Naive B cell (primary cell): ENCODE data around the gene NAV2. TPM values are rescaled to one million over a fixed set of nuclear protein-coding genes. Genes with fewer than 3 reads are reported as not detected.
A peak's percentile ranks its signal among the peaks of the same experiment; 100 is the strongest.

Experiments used
- ATAC-seq, 2 donors: fragments of 150-1000 bp; cut with Tn5 transposase; 2 replicates each; pipeline ENCODE4 v1.10.0; 2021; ENCODE audit warnings: low read depth in 2 of 2, mild to moderate bottlenecking in 2 of 2, moderate library complexity in 2 of 2
- DNase-seq: peaks from one replicate; pipeline ENCODE4 v3.0.0; 2022
- H3K27ac Mint-ChIP-seq, 6 donors: one replicate each; pipeline ENCODE4 v1.8.0; 2020 to 2022; ENCODE audit warnings: mild to moderate bottlenecking in 6 of 6, mixed read lengths in 6 of 6, moderate library complexity in 5 of 6, inconsistent platforms in 2 of 6
- H3K27me3 Mint-ChIP-seq, 3 donors: one replicate each; pipeline ENCODE4 v1.8.0; 2021 to 2022; ENCODE audit warnings: mixed read lengths in 3 of 3, mild to moderate bottlenecking in 1 of 3
- H3K36me3 Mint-ChIP-seq, 2 donors: one replicate each; pipeline ENCODE4 v1.8.0; 2020 to 2022; ENCODE audit warnings: mixed read lengths in 2 of 2, inconsistent platforms in 1 of 2, mild to moderate bottlenecking in 1 of 2
- H3K4me1 Mint-ChIP-seq, 3 donors: one replicate each; pipeline ENCODE4 v1.8.0; 2020 to 2022; ENCODE audit warnings: mixed read lengths in 3 of 3, inconsistent platforms in 1 of 3, mild to moderate bottlenecking in 1 of 3, moderate library complexity in 1 of 3
- H3K4me3 Mint-ChIP-seq, 8 donors: one replicate each; pipeline ENCODE4 v1.8.0; 2020 to 2022; ENCODE audit warnings: mild to moderate bottlenecking in 8 of 8, mixed read lengths in 8 of 8, moderate library complexity in 8 of 8, inconsistent platforms in 2 of 8
- H3K9me3 Mint-ChIP-seq, 7 donors: one replicate each; pipeline ENCODE4 v1.8.0; 2020 to 2022; ENCODE audit warnings: mixed read lengths in 7 of 7, mild to moderate bottlenecking in 5 of 7, inconsistent platforms in 2 of 7, moderate library complexity in 1 of 7
- polyA plus RNA-seq, 6 donors: library from polyadenylated mRNA; unstranded; fragments of 300-500 nt; fragmentation: Illumina TruSeq; gene quantifications; one replicate each; pipeline ENCODE4 v1.2.3, GENCODE V29; 2021; ENCODE audit warnings: low read depth in 6 of 6

NAV2 gene
- polyA plus RNA-seq, 6 donors from 2014 or later = 0.90 to 3.2 (median 0.94) TPM; not detected in 3

DNA sequence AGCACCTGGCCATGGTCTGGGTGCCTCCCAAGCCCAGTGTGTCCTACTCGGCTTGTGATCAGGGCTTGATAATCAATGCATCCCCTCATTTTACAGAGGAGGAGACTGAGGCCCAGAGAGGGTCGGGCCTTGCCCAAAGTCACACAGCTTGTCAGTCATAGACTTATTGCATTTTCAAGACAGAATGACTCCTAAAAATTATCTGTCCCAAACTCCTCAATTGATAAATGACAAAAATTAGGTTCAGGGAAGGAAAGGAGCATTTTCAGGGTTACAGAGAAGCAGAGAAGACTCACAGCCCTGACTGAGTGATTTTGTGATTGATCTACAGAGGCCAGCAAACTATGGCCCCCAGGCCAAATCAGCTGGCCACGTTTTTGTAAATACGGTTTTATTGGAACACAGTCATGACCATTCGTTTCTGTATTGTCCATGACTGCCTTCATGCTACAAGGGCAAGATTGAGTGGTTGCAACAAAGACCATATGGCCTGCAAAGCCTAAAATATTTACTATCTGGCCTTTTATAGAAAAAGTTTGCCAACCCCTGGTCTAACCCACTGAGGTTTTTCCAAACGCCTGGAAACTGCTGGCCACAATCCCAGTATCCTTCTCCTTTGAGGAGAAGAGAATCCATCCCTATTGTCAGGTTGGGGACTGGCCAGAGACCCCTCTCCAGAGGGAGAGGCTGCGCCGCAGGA is 35.1 kb upstream of the NAV2 start:
- no peak for DNase-seq
- no peaks in the 10 kb centered on the region for H3K4me1 Mint-ChIP-seq
- ATAC-seq = no peak
- H3K27me3 Mint-ChIP-seq = peaks cover 16 to 39% (median 19%) of the 10 kb centered on the region in 3 donors
- no peaks in the 10 kb centered on the region for H3K36me3 Mint-ChIP-seq
- no peak overlapping the region for H3K4me3 Mint-ChIP-seq
- H3K27ac Mint-ChIP-seq = no peak overlapping the region
- no peaks in the 10 kb centered on the region for H3K9me3 Mint-ChIP-seq

DNA sequence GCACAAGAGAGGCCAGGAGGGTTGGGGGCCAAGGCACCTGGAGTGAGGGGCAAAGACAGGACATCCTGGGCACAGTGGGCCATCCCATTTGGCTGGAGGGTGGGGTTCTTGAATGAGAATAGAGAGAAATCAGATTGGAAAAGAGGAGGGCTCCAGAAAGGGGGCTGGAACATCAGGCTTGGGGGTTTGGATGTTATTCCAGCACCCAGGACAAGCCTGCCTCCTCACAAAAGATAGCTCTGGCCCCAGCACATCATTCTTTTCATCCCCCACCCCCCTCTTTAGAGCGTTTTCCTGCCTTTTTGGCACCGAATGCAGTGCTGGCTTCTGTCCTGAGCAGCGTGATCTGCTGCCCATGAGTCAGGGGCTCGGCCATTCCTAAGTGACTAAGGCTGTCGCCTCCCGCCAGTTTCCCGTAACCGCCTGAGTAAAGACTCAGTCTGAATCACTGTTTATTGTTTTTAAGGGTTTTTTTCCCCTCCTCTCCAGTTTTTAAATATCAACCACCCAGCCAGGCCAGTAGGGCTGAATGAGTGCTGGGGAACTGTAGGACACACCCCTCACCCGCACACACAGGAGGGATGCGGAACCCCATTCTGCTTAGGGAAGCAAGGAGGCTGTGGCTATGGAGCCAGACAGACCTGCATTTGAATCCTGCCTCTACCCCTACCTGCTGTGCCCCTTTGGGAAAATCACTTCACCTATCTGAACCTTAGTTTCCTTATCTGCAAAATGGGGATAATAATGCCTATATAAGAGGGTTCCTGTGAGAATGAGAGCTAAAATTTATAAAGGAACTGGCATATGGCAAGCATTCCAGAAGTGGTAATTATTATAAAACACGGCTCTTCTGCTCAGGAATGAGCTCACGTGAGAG is 32.4 kb upstream of the NAV2 start:
- no peak for DNase-seq
- Mint-ChIP-seq H3K27ac (no peak overlapping the region), H3K4me3 (no peak overlapping the region)

DNA sequence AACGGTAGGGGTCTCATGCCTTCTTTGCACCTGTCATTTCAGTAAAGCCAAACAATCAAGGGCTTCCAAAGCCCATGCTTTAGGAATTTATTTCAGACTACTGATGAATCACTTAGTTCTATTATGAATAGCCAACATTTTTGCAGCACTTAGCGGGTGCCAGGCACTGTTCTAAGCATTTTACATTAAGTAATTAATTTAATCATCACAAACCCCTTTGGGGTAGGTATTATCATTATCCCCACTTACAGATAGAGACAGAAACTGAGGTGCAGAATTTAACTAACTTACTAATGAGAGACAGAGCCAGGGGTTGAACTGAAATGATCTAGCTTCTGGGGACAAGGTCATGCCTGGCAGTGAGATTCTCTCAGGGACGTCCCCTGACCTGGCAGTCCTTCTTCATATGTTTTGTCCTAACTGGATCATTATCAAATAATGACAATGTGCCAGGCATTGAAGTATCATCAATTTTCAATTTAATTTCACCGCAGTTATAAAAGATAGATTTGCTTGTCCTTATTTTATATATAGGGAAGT is 31.7 kb upstream of the NAV2 start:
- Mint-ChIP-seq H3K9me3 (no peaks in the 10 kb centered on the region), H3K4me3 (no peak overlapping the region), H3K4me1 (no peaks in the 10 kb centered on the region), H3K27ac (no peak overlapping the region), H3K36me3 (no peaks in the 10 kb centered on the region), H3K27me3 (peaks cover 11 to 26% (median 20%) of the 10 kb centered on the region in 3 donors)
- DNase-seq = no peak
- no peak for ATAC-seq

More for the DNA sequence above, 32.4 kb upstream of the NAV2 start:
- no peaks in the 10 kb centered on the region for H3K9me3 Mint-ChIP-seq
- ATAC-seq = no peak
- peaks cover 10 to 27% (median 22%) of the 10 kb centered on the region in 3 donors for H3K27me3 Mint-ChIP-seq
- H3K36me3 Mint-ChIP-seq = no peaks in the 10 kb centered on the region
- H3K4me1 Mint-ChIP-seq = no peaks in the 10 kb centered on the region

DNA sequence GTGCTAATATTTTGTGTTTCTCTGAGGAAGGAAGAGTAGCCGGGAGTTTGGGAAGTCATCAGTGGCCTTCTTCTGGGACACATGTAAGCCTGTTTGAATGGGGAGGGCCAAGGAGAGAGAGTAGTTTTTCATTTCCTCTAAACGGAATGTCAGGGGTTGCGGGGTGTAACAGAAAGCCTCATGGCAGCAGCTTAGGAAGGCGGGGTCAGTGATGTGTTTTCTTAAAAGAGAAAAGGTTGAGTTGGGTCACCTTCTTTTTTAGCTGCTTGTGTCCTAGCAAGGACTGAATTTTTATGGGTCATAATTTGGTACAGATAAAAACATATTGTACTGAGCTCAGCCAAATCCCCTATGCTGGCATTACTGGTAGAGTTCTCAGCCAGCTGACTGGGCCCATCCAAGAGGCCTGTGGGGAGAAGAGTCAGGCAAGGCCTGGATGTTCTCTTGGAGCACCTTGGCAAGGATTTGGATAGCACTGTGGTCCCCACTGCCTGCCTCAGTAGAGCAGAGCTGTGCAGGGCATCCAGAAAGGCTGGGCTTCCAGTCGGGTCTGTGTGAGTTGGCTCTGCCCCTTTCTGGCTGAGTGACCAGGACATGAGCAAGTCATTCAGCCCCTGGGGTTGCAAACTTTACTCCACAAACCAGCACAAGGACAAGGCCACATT is 29.4 kb upstream of the NAV2 start:
- Mint-ChIP-seq H3K4me1 (no peaks in the 10 kb centered on the region), H3K36me3 (no peaks in the 10 kb centered on the region), H3K4me3 (no peak overlapping the region), H3K9me3 (no peaks in the 10 kb centered on the region), H3K27me3 (peaks cover 20 to 32% (median 27%) of the 10 kb centered on the region in 3 donors), H3K27ac (no peak overlapping the region)
- DNase-seq (no peak), ATAC-seq (no peak)

DNA sequence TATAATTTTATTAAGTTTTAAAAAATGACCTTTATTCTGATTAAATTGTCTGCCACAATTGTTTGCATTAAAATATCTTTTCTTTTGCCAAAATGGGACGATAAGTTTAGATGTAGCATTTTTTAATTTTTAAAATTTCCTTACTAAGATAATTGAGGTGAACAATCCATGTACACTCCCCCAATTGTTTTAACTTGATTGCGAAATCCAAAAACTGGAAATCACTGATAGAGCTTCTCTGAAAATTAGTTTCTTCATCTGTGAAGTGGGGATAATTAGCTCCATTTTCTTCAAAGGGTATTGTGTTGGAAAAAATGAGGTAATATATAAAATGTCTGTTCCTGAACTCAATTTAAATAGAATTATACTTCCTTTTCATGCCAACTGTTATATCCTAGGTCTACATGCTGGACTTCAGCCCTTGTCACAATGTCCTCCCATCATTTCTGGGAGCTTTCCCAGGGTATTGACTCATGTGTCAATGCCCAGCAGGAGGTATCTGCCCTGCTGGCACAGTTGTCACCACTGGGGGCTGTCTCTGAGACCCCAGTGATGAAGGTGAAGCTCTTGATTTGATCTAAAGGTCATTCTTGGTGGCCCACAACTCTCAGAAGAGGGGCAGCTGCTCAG is 28.7 kb upstream of the NAV2 start:
- Mint-ChIP-seq H3K9me3 (no peaks in the 10 kb centered on the region), H3K27ac (no peak overlapping the region), H3K4me1 (no peaks in the 10 kb centered on the region), H3K36me3 (no peaks in the 10 kb centered on the region), H3K4me3 (no peak overlapping the region), H3K27me3 (peaks cover 20 to 35% (median 27%) of the 10 kb centered on the region in 3 donors)
- ATAC-seq (no peak), DNase-seq (no peak)

DNA sequence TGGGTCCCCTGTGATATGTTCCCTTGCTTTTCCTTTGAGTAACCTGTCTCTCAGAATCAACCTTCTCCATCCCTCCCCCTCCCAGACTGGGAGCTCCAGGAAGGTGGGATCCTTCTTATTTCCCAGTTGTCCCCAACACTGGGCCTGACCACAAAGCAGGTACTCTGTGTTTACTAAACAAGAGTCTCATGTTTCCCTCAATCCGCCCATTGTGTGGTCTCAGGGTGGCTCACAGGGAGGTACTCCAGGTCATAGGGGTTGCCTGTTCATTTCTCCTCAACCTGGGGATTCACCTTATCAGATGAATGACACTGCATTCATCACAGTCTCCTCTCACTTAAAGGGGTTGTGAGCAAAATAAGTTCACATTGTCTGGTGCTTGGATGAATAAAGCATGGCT is 26.4 kb upstream of the NAV2 start:
- H3K9me3 Mint-ChIP-seq = no peaks in the 10 kb centered on the region
- DNase-seq (no peak), ATAC-seq (no peak)
- H3K4me3 Mint-ChIP-seq = no peak overlapping the region
- peaks cover 13 to 33% (median 24%) of the 10 kb centered on the region in 3 donors for H3K27me3 Mint-ChIP-seq
- peak overlapping the region in 1 of 6 donors; percentile 54 for H3K27ac Mint-ChIP-seq
- H3K4me1 Mint-ChIP-seq = no peaks in the 10 kb centered on the region
- H3K36me3 Mint-ChIP-seq = no peaks in the 10 kb centered on the region

DNA sequence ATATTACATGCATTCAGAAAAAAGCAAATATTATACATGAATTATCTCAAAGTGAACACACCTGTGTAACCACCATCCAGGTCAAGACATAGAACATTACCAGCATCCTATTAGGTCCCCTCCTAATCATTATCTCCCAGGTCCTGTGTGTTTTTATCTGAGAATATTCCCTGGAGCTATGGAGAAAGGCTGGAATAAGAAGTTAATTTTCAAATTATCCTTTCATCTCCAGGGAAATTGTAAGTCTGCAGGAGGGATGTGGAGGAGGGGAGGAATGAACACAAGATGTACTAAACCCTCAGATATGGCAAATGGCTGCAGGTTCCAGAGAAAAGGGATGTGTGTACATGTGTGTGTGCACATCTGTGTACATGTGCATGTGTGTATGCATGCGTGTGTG is 25.2 kb upstream of the NAV2 start:
- H3K9me3 Mint-ChIP-seq = no peaks in the 10 kb centered on the region
- no peaks in the 10 kb centered on the region for H3K4me1 Mint-ChIP-seq
- peaks cover 13 to 29% (median 25%) of the 10 kb centered on the region in 3 donors for H3K27me3 Mint-ChIP-seq
- no peak overlapping the region for H3K27ac Mint-ChIP-seq
- H3K36me3 Mint-ChIP-seq = no peaks in the 10 kb centered on the region
- H3K4me3 Mint-ChIP-seq = peak overlapping the region in 1 of 8 donors; percentile 43
- DNase-seq (no peak), ATAC-seq (no peak)

DNA sequence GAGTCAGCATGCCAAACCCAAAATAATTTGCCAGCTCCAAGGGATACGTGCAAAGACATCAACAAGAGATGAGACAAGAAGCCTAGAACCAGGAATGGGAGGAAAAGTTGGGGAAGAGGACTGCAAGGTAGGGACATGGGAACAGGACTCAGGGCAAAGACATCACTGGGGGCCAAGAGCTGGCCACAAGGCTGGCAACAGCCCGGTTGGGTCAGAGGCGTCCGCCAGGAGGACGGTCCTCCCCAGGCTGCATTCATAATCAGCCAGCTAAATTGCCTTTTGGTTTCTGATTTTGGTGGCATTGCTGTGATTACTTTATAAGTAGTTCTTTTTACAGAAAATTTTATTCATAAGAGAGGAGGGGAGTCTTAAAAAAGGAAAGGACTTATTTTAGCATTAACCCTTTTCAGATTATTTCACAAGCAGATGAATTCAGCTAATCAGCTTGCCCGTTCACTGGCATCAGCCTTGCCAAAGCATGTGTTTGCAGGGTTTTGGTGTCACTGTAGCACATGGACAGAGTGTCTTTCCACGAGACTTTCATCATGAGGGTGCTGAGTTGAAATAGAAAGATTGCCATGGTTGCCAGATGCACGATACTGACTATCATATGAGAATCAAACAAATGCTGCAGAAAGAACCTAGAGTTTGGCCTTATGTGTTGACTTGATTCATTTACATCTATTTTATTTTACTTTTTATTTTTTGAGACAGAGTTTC is 23.2 kb upstream of the NAV2 start:
- no peaks in the 10 kb centered on the region for H3K36me3 Mint-ChIP-seq
- no peak for ATAC-seq
- H3K27ac Mint-ChIP-seq = no peak overlapping the region
- DNase-seq = no peak
- peak overlapping the region in 1 of 8 donors; percentile 66 for H3K4me3 Mint-ChIP-seq
- peaks cover 21 to 38% (median 24%) of the 10 kb centered on the region in 3 donors for H3K27me3 Mint-ChIP-seq
- H3K4me1 Mint-ChIP-seq = no peaks in the 10 kb centered on the region
- H3K9me3 Mint-ChIP-seq = no peaks in the 10 kb centered on the region

DNA sequence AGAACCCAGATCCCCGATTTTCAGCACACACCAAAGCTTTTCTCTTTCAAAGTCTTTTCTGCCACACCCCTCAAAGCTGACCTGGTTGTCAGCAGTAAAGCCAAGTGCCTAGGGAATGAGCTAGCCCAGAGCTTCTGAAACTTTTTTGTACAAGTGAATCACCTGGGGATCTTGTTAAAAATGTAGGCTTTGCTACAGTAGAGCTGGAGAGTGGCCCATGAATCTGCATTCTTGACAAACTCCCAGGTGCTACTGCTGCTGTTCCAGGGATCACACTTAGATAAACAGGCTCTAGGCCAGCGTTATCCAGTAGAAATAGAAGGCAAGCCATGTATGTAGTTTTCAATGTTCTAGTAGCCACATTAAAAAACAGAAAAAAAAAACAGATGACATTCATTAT is 21.8 kb upstream of the NAV2 start:
- Mint-ChIP-seq H3K4me1 (no peaks in the 10 kb centered on the region), H3K36me3 (no peaks in the 10 kb centered on the region), H3K27ac (no peak overlapping the region), H3K27me3 (peaks cover 17 to 36% (median 20%) of the 10 kb centered on the region in 3 donors), H3K4me3 (no peak overlapping the region), H3K9me3 (no peaks in the 10 kb centered on the region)
- ATAC-seq = no peak
- no peak for DNase-seq

DNA sequence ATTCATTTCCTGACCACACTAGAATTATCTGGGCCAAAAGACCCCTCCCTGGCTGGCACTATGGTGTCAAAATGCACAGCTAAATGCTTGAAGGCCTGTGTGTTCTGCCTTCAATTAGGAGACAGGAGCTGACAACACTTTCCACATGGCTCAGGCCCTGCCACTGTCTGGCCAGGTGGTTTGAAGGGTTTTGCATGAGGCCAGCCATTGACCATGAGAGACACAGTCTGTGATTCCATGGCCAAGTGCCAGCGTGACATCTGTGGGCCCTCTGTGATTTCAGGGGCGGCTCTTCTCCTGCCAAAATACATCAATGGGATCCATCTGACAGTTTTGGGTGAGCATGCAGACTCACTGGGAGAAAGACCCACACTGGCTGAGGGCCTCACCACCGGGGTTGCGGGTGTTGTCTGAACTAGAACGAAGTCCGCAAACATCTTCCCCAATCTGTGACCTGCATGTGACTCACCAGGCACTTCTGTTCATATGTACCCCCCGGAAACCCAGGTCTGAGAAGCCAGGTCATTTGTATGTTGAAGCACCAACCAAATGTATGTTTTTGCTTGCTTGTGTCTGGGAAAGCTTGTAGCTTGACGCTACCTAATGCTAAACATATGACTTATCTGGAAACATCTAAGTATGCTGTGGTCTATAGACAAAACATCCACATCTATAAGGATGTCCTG is 20.7 kb upstream of the NAV2 start:
- H3K4me3 Mint-ChIP-seq = no peak overlapping the region
- DNase-seq (no peak), ATAC-seq (no peak)
- H3K27me3 Mint-ChIP-seq = peaks cover 16 to 33% (median 16%) of the 10 kb centered on the region in 3 donors
- H3K36me3 Mint-ChIP-seq = no peaks in the 10 kb centered on the region
- peaks cover 0 to 3% (median 0%) of the 10 kb centered on the region in 7 donors for H3K9me3 Mint-ChIP-seq
- no peak overlapping the region for H3K27ac Mint-ChIP-seq
- no peaks in the 10 kb centered on the region for H3K4me1 Mint-ChIP-seq

DNA sequence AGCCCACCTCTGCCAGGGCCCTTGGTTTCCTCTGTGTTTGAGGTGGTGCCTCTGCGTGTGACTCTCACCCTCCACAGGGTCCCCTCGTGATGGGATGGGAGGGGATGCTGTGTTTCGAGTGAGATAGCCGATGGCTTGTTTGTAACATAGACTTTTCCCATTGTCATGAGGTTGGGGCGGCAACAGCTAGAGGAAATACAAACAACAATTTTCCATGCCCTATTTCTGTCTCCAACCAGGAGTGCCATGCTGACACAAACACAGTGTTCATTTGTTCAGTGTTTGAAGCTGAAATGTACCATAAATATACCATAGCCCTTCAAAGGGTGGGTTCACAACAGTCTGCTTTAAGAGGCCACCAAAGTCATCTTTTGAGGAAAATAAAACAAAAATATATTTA is 19.5 kb upstream of the NAV2 start:
- ATAC-seq (no peak), DNase-seq (no peak)
- Mint-ChIP-seq H3K36me3 (no peaks in the 10 kb centered on the region), H3K4me1 (no peaks in the 10 kb centered on the region), H3K9me3 (peaks cover 0 to 4% (median 0%) of the 10 kb centered on the region in 7 donors), H3K27me3 (peaks cover 25 to 35% (median 26%) of the 10 kb centered on the region in 3 donors), H3K27ac (no peak overlapping the region), H3K4me3 (no peak overlapping the region)

DNA sequence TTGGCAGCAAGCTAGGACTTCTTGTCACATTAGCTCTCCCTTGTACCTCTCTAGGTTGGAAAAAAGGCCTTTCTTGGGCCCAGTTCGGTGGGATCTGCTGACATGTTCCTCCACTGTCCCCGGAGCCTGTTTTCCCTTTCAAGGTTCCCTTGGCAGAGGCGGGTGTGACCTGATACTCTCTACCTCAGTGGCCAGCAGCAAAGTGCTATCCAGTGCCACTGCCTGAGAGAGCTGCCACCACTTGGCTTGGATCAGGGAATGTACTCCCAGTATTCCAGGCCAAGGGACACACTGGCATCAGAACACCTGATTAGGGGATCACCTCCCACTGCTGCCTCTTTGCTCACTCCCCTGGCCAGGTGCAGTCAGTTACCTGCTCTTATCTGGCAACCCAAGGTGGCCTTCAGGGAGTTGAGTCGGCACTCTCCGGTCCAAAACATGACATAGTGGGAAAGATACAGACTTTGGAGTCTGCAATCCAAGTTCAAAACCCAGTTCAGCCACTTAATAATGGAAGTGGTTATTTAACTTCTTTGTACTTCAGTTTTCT is 17.8 kb upstream of the NAV2 start:
- Mint-ChIP-seq H3K4me3 (no peak overlapping the region), H3K4me1 (no peaks in the 10 kb centered on the region), H3K27ac (no peak overlapping the region), H3K9me3 (peaks cover 0 to 4% (median 0%) of the 10 kb centered on the region in 7 donors), H3K27me3 (peaks cover 23 to 42% (median 35%) of the 10 kb centered on the region in 3 donors), H3K36me3 (no peaks in the 10 kb centered on the region)
- ATAC-seq (no peak), DNase-seq (no peak)
